Activated naive CD8-positive, alpha-beta T cell treated with anti-CD3 and anti-CD28 coated beads, Interleukin-2, amount 50 U/mL, for 24 hours (primary cell): ENCODE results near the gene FAM229A.

Experiments used
- ATAC-seq: fragments of 150-1000 bp; cut with Tn5 transposase; one replicate; pipeline ENCODE4 v1.10.0; 2021
- DNase-seq: peaks from one replicate; pipeline ENCODE4 v3.0.0; 2021
- H3K27ac Mint-ChIP-seq: one replicate; pipeline ENCODE4 v1.8.0; 2021; ENCODE audit warnings: mild to moderate bottlenecking, mixed read lengths
- H3K27me3 Mint-ChIP-seq: one replicate; pipeline ENCODE4 v1.8.0; 2021; ENCODE audit warnings: mixed read lengths
- H3K36me3 Mint-ChIP-seq: one replicate; pipeline ENCODE4 v1.8.0; 2021; ENCODE audit warnings: low read depth, mixed read lengths
- H3K4me1 Mint-ChIP-seq: one replicate; pipeline ENCODE4 v1.8.0; 2021; ENCODE audit warnings: mixed read lengths
- H3K4me3 Mint-ChIP-seq: one replicate; pipeline ENCODE4 v1.8.0; 2021; ENCODE audit warnings: mild to moderate bottlenecking, moderate library complexity, mixed read lengths
- H3K9me3 Mint-ChIP-seq: one replicate; pipeline ENCODE4 v1.8.0; 2021; ENCODE audit warnings: mixed read lengths

Gene FAM229A

DNA sequence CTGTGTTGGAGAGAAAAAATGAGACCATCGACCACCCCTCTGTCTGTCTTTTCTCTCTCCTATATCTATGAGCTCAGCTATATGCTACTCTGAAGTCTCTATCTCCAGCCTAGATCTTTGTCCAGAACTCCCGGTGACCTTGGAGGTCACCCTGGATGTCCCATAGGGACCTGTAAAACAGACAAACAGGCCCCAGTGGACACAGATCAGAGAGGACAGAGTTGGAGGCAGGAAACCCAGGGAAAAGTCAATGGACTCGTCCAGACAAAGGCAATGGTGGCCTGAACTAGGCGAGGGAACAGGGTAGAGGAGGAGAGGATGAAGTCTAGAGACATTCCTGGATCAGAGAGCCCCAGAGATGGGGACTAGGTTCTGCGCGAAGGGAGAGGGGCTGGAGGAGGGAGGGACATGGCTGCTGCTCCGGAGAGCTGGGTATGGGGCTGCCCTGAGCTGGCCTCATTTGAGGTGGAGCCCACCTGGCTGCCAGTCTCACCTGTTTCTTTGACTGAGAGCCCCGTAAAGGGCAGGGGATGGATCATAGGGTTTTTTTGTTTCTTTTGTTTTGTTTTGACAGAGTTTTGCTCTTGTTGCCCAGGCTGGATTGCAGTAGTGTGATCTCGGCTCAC lies 15.6 kb downstream of the FAM229A start:
- Mint-ChIP-seq H3K4me1 (peaks cover 49% of the 10 kb centered on the region), H3K27me3 (no peaks in the 10 kb centered on the region), H3K4me3 (no peak overlapping the region), H3K36me3 (no peaks in the 10 kb centered on the region), H3K27ac (no peak overlapping the region), H3K9me3 (no peaks in the 10 kb centered on the region)
- DNase-seq (no peak), ATAC-seq (no peak)

DNA sequence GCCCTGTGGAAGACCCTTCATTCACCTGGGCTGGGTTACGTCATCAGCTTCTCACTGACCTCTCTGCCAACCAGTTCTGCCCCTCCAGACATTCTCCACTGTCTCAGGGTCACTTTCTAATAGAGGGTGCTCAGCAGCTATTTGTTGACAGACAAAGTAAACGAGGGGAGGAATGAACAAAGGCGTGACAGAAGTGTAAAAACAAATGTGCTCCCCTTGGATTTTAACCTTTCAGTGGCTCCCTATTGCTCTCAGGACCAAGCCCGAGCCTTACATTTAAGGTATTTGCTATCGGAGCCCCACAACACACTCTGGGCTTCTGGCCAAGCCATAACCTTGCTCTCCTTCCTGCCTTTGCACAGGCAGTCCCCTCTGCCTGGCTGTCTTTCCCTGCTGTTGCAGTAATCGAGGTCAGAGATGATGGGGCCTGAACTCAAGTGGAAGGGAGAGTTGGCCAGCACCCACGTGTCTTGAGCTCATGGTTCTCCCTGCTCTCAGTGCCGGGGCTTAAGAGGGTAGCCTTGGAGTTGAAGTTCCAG lies 16.9 kb downstream of the FAM229A start:
- Mint-ChIP-seq H3K4me1 (peaks cover 41% of the 10 kb centered on the region), H3K9me3 (no peaks in the 10 kb centered on the region), H3K27ac (no peak overlapping the region), H3K4me3 (no peak overlapping the region), H3K36me3 (no peaks in the 10 kb centered on the region), H3K27me3 (no peaks in the 10 kb centered on the region)
- no peak for DNase-seq
- ATAC-seq = no peak

DNA sequence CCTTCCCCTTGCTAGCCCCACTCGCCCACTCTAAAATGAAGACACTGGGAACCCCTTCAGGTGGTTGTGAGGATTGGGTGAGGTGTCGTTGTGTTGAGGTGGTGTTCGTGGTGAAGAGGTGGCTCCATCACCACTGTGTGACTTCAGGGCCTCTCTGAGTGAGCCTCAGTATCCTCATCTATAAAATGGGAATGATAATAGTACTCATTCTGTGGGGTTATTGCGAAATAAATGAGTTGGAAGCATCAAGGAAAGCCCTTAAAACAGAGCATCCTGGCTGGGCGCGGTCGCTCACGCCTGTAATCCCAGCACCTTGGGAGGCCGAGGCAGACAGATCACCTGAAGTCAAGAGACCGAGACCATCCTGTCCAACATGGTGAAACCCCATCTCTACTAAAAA lies 19.6 kb downstream of the FAM229A start:
- DNase-seq = no peak
- H3K4me1 Mint-ChIP-seq = peaks cover 40% of the 10 kb centered on the region
- H3K4me3 Mint-ChIP-seq = no peak overlapping the region
- H3K27me3 Mint-ChIP-seq = no peaks in the 10 kb centered on the region
- no peak for ATAC-seq
- H3K36me3 Mint-ChIP-seq = no peaks in the 10 kb centered on the region
- H3K9me3 Mint-ChIP-seq = no peaks in the 10 kb centered on the region
- no peak overlapping the region for H3K27ac Mint-ChIP-seq

DNA sequence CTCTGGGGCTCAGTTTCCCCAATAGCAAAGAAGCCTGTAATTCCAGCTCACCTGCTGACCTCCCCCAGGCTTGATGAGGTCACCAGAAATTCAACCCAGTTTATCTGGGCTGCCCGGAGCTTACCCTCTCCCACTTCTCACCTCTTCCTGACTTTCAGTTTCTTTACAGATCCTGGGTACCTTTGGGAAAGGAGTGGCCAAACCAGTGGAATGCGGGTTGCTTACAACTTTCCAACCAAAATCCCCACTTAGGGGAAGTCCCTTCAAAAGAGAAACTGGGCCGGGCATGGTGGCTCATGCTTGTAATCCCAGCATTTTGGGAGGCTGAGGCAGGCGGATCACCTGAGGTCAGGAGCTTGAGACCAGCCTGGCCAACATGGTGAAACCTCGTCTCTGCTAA lies 20.3 kb downstream of the FAM229A start:
- Mint-ChIP-seq H3K4me3 (no peak overlapping the region), H3K36me3 (no peaks in the 10 kb centered on the region), H3K4me1 (peaks cover 47% of the 10 kb centered on the region), H3K9me3 (no peaks in the 10 kb centered on the region), H3K27ac (no peak overlapping the region), H3K27me3 (no peaks in the 10 kb centered on the region)
- DNase-seq (no peak), ATAC-seq (no peak)

DNA sequence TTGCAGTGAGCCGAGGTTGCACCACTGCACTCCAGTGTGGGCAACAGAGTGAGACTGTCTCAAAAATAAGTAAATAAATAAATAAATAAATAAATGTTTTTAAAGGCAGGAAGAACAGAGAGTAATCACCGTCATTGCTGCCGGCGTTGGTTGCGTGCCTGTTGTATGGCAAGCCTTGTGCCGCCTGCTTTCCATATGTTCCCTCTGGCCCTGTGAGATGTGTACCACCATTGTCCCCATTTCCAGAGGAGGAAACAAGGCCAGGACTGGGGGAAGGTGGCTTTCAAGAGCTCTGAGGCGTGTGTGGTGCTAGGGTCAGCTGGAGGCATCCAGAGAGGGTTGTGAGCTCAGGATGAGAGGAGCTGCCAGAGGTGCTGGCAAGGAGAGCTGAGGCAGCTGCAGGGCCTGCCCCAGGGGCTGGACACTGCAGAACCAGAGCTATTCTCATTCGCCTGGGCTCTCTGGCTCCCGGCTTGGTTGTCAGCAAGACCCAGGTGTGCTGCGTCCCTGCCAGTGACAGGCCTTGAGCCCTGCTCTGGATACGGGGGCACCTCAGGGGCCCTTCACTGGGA lies 21.0 kb downstream of the FAM229A start:
- DNase-seq (no peak), ATAC-seq (no peak)
- no peaks in the 10 kb centered on the region for H3K36me3 Mint-ChIP-seq
- H3K27me3 Mint-ChIP-seq = no peaks in the 10 kb centered on the region
- H3K9me3 Mint-ChIP-seq = no peaks in the 10 kb centered on the region
- H3K4me1 Mint-ChIP-seq = peaks cover 49% of the 10 kb centered on the region
- H3K4me3 Mint-ChIP-seq = no peak overlapping the region
- no peak overlapping the region for H3K27ac Mint-ChIP-seq

DNA sequence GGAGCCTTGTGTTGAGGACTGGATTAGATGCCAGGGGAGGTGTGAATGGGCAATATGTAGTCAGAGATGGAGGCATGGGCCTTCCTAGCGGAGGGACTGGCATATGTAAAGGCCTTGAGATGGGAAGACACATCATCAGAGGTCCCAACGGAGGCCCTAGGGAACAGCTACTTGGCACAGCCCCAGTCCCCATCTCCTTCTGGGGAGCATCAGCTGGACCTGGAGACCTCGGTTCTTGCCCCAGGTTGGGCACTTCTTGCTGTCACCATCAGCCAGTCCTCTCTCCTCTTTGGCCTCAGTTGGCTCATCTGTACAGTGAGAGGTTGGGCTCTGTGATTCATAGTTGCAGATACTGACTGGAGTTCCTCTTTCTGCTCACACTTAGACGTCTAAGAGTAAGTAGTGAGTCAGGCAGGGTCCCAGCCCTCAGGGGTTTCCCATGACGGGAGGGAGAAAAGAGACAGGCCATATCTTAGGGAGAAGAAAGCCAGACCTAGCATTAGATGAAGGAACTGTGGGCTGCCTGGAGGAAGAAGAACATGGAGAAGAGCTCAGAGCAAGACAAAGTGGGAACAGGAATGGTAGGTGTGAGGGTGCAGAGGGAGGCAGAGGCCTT lies 22.8 kb downstream of the FAM229A start:
- H3K4me1 Mint-ChIP-seq = peaks cover 44% of the 10 kb centered on the region
- H3K27ac Mint-ChIP-seq = peak overlapping the region; percentile 3
- H3K4me3 Mint-ChIP-seq = peak overlapping the region; percentile 15
- DNase-seq = peak; percentile 49
- no peaks in the 10 kb centered on the region for H3K36me3 Mint-ChIP-seq
- H3K9me3 Mint-ChIP-seq = no peaks in the 10 kb centered on the region
- H3K27me3 Mint-ChIP-seq = no peaks in the 10 kb centered on the region
- ATAC-seq = peak; percentile 77

DNA sequence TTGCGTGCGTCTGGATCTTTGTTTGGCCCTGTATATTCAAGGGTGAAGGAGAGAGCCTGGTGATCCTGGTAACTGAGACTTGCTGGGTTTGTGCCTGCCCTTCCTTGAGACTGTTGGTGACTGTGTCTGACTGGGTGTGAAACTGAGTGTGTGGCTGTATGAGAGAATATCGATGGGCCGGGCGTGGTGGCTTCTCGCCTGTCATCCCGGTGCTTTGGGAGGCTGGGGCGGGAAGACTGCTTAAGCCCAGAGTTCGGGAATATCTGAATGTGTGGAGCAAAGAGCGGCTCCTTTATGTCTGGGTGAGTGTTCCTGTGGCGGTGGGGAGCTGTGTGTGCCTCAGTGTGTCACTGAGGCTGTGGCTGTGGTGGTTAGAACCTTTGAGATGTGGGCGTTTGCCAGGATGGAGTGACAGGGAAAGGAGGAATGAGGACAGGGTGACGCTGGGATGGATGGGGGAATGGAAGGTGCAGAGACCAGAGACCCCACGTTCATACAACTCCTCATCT lies 23.6 kb downstream of the FAM229A start:
- H3K27ac Mint-ChIP-seq = peak overlapping the region; percentile 34
- no peaks in the 10 kb centered on the region for H3K27me3 Mint-ChIP-seq
- no peak overlapping the region for H3K4me3 Mint-ChIP-seq
- peaks cover 1% of the 10 kb centered on the region for H3K36me3 Mint-ChIP-seq
- H3K4me1 Mint-ChIP-seq = peaks cover 51% of the 10 kb centered on the region
- ATAC-seq (no peak), DNase-seq (no peak)
- H3K9me3 Mint-ChIP-seq = no peaks in the 10 kb centered on the region

DNA sequence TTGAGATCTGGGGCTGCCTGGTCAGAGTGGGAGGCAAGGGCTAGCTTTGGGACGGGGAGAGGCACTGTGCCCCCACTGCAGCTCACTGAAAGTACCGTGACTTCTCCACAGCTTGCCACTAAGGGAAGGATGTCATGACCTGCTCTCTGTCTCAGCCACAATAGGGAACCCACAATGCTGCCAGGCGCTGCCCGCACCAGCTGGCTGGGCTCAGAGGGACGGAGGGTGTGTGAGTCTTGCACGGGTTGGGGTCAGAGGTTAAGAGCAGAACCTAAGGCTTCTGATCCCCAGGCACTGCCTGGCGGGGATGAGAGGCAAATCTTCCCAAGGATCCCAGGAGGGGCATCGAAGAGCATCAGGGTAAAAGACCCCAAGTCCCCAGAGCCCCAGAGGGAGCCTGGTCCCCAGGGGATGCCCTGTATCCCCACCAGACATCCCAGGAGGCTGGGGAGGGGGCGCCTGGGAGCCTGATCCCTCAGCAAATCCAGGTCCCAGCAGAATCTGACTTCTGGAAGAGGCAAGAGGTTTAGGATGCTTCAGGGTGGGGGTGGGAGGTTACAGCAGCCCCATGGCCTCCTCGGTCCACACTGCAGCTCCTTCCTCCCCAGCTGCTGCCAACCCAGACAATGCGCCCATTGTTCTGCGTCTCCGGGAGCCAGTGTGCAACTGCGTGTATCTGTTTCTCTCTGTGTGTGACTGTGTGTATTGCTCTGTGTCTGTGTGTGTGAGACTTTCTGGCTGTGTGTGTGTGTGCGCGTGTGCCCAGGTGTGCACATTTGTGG lies 24.2 kb downstream of the FAM229A start:
- ATAC-seq (peak; percentile 7), DNase-seq (peak; percentile 27)
- H3K36me3 Mint-ChIP-seq = peaks cover 5% of the 10 kb centered on the region
- H3K27ac Mint-ChIP-seq = peak overlapping the region; percentile 64
- H3K27me3 Mint-ChIP-seq = no peaks in the 10 kb centered on the region
- H3K9me3 Mint-ChIP-seq = no peaks in the 10 kb centered on the region
- peaks cover 53% of the 10 kb centered on the region for H3K4me1 Mint-ChIP-seq
- no peak overlapping the region for H3K4me3 Mint-ChIP-seq

DNA sequence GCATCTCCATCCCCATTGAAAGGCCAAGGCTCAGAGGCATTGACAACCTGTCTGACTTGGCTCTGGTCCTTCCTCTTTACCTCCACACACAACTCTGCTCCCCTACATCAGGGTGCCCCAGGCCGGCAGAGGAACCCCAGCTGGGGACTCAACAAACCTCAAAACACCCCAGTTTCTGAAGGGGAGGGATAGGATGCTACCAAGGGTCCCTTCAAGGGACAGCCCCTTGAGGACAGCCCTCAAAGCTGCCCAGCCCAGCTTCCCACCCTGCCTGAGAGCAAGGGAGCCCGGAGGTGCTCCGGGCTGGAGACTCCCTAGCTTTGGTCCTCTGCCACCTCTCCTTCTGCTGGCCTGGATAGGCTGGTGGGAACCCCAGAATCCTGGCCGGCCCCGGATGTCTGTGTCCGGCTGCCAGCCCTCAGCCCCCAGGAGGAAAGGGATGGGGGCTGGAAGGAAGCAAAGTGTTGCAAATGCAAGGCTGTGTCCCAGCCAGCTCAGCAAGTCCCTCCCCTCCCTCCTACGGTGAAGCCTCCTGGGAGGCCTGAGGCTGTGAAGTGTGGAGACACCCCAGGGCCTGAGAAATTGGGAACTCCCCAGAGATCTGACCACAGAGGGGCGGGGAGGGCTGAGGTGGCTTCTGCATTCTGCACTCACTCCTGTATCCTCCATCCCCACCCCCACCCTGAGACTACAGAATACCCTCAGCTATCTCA lies 25.2 kb downstream of the FAM229A start:
- peaks cover 50% of the 10 kb centered on the region for H3K4me1 Mint-ChIP-seq
- no peaks in the 10 kb centered on the region for H3K27me3 Mint-ChIP-seq
- peaks cover 5% of the 10 kb centered on the region for H3K36me3 Mint-ChIP-seq
- DNase-seq = peak; percentile 77
- peak overlapping the region; percentile 54 for H3K27ac Mint-ChIP-seq
- H3K9me3 Mint-ChIP-seq = no peaks in the 10 kb centered on the region
- ATAC-seq = peak; percentile 76
- H3K4me3 Mint-ChIP-seq = peak overlapping the region; percentile 60

DNA sequence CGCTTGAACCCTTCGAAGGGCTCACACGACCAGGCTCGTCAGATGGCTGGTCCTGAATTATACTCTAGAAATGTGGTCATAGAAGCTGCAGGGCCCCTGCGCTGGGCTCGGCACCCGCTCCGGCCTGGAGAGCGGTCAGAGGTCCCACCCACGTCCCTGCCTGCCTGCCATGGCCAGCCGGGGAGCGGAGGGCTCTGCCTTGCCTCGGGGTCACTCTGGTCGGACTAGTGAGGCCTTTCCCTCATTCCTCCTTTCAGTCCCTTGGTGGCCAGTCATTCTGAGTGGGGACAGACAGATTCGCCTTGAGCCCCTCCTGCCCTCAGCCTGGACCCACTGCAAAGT lies 25.7 kb downstream of the FAM229A start:
- peaks cover 10% of the 10 kb centered on the region for H3K36me3 Mint-ChIP-seq
- H3K4me1 Mint-ChIP-seq = peaks cover 50% of the 10 kb centered on the region
- H3K9me3 Mint-ChIP-seq = no peaks in the 10 kb centered on the region
- DNase-seq (no peak), ATAC-seq (no peak)
- no peak overlapping the region for H3K27ac Mint-ChIP-seq
- H3K27me3 Mint-ChIP-seq = no peaks in the 10 kb centered on the region
- H3K4me3 Mint-ChIP-seq = peak overlapping the region; percentile 60

DNA sequence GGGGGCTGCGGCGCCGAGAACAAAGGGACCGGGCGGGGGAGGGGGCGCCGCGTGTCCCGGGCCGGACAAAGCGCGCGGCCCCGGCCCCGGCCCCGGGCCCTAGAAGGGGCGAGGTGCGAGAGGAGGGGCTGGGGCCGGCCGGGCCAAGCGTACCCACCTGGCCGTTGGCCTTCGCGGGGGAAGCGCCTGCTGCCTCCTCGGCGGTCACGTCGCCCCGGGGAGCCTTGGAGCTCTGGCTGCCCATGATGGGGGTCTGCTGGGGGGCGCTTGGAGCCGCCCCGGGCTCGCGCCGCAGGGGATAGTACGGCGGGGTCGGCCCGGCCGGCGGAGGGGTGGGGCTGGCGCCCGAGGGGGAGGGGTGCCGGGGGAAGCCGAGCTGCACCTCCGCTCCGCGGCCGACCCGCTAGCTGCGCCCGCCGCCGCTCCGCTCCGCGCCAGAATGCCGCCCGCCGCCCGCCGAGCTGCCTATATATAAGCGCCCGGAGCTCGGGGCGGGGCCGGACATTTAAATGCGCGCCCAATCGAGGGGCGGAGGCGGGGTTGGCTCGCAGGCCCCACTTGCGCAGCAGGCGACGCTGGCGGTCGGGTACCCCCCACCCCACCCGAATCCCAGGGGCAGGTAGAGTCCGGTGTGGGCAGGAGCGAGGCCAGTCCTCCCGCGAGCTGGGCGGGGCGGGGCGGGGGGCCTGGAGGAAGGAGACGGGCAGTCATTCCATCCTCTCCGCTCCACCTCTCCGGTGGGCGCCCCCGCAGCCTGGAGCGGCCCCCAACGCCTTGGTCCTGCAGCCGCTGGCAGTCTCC lies 26.3 kb downstream of the FAM229A start, which contains the start of gene MARCKSL1:
MARCKSL1 (minus strand) TSS at position 444 of the 801 bp plus-strand sequence; CDS start at position 244, 200 bp downstream.
- Mint-ChIP-seq H3K4me1 (peaks cover 50% of the 10 kb centered on the region), H3K4me3 (peak within 1 kb of the TSS; percentile 84), H3K27ac (peak within 1 kb of the TSS; percentile 70), H3K27me3 (no peaks in the 10 kb centered on the region), H3K9me3 (no peaks in the 10 kb centered on the region), H3K36me3 (peaks cover 14% of the 10 kb centered on the region)
- peak; percentile 86 for DNase-seq
- peak; percentile 29 for ATAC-seq

DNA sequence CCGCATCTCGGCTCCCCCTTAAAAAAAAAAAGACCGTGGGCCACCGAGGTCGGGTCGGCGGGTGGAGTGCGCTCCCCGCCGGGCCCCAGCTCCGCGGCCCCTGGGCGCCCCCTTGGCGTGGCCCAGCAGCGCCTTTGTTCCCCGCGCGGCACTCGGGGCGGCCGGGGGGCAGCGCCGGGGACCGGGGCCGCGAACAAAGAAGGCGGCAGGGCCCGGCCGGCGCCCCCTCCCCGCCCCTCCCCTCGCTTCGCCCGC lies 26.8 kb downstream of the FAM229A start:
- no peak for DNase-seq
- Mint-ChIP-seq H3K9me3 (no peaks in the 10 kb centered on the region), H3K36me3 (peaks cover 14% of the 10 kb centered on the region), H3K27ac (no peak overlapping the region), H3K4me3 (peak overlapping the region; percentile 84), H3K27me3 (no peaks in the 10 kb centered on the region), H3K4me1 (peaks cover 50% of the 10 kb centered on the region)
- no peak for ATAC-seq

DNA sequence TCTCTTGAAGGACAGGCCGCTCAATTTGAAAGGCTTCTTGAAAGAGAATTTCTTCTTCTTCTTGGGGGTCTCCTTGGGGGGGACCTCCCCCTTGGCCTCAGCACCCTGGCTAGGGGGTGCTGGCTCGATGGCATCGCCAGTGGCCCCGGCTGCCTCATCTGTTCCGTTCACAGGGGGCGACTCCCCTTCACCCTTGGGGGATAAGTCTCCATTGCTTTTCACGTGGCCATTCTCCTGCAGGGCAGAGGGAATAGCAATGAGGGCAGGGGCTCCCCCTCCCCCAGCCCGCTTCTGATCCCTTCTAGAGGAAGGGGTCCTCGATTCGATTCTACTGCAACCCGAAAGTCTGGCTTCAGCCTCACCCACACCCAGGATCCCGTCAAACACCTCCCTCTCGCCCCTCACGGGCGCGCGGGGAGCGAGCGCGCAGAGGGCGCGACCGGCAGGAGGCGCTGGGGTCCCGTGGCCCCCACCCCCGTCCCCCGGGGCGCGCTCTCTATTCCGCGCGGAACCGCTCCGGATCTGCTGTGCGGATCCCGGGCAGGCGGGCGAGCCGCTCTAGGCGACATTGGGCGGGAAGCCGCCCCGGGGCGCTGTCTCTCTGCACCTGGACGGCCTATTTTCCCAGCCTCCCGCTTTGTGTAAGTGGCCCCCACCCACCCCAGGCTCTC lies 27.3 kb downstream of the FAM229A start:
- peak overlapping the region; percentile 84 for H3K4me3 Mint-ChIP-seq
- H3K27ac Mint-ChIP-seq = peak overlapping the region; percentile 70
- no peaks in the 10 kb centered on the region for H3K27me3 Mint-ChIP-seq
- peak; percentile 65 for DNase-seq
- peaks cover 51% of the 10 kb centered on the region for H3K4me1 Mint-ChIP-seq
- H3K9me3 Mint-ChIP-seq = no peaks in the 10 kb centered on the region
- peak; percentile 21 for ATAC-seq
- H3K36me3 Mint-ChIP-seq = peaks cover 14% of the 10 kb centered on the region
